Hematopoietic multipotent progenitor cell treated with erythropoietin and hydrocortisone succinate and interleukin-3 and kit ligand, for 8 days (in vitro differentiated cells): Measurements from ENCODE around the gene CX3CR1.

Experiments
- DNase-seq: peaks from one replicate; pipeline ENCODE4 v3.0.0-alpha.2; 2015

CX3CR1 gene

DNA sequence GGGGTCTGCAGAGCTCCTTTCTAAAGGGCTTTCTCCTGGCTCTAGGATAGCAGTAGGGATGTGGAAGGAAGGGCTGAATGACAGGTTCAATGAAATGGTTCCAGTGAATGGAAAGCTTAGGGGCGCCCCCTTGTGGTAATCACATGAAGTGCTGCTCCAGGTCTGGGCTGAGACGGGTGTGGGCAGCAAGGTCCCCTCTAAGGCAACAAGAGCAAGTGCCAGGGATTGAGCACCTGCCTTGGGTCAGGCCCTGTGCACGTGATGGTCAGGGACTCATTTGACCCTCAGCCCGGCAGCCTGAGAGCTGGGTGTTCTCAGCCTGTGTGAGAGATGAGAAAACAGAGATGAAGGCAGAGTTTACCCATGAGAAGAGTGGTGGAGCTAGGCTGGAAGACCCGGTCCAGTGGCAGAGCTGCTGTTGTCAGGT, 12.1 kb upstream of the CX3CR1 start:
- DNase-seq = peak; percentile 78

- no peak for DNase-seq
Measured at GRCh38 chr3:39290255-39290654, 10.4 kb upstream of the CX3CR1 start.

- DNase-seq = no peak
Measured at GRCh38 chr3:39289107-39289506, 9.3 kb upstream of the CX3CR1 start.

GRCh38 chr3:39288300-39288808, 8.5 kb upstream of the CX3CR1 start:
- peak; percentile 85 for DNase-seq

- DNase-seq = no peak
Measured at GRCh38 chr3:39287216-39288164, 7.7 kb upstream of the CX3CR1 start.

DNA sequence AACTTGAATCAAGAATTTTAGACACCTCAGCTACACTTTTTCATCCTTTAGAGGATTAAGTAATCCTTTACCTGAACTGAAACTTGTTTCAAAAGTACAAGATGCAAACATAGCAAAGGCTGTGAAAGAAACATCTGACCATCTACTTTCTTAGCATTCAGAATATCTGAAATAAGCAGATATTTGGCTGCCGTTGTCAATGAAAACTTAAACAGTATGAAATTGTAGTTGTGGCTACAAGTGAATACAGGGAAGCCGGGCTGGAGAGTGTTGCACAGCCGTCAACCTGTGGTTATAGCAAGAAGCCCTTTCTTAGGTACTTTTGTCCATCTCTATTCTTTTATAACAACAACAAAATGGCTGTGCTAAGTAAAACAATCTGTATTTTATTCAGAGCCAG, 6.9 kb upstream of the CX3CR1 start:
- DNase-seq = no peak

GRCh38 chr3:39285332-39285731, 5.5 kb upstream of the CX3CR1 start:
- DNase-seq = no peak

GRCh38 chr3:39284457-39284881, 4.6 kb upstream of the CX3CR1 start:
- DNase-seq = peak; percentile 8

DNA sequence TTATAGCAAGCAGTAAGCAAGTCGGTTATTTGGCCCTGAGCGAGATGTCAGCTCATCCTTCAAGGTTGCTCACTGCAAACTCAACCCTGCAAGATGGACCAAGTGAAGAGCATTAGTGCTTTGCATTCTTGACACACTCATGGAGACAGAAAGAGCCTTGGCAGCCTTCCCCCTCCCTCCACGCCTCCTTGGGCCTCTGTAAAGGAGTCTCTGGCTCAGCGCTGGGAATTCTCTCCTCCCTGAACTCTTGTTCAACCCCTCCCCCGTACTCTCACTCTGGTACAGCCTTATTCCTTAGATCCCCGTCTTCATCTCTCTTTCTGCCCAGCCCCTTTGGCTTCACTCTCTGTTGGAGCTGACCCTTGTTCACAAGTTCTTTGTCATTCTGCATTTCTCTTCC, 2.2 kb upstream of the CX3CR1 start:
- no peak for DNase-seq

DNA sequence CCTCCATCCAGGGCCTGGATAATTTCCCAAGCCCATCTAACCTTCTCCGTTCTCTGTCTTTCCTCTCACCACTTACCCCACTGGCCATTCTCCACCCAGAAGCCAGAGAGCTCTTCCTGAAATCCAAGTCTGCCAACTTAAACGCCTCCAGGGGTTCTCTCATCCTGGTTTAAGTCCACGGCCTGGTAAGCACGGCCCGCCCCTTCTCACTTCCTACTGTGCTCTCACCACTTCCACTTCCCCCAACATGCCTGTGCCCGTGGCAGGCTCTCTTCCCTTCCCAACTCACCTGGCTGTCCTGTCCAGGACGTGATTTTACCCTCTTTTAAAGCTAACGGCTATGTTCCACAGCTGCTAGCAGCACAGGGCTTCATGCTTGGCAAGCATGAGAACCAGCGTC, 1.7 kb upstream of the CX3CR1 start:
- no peak for DNase-seq

DNA sequence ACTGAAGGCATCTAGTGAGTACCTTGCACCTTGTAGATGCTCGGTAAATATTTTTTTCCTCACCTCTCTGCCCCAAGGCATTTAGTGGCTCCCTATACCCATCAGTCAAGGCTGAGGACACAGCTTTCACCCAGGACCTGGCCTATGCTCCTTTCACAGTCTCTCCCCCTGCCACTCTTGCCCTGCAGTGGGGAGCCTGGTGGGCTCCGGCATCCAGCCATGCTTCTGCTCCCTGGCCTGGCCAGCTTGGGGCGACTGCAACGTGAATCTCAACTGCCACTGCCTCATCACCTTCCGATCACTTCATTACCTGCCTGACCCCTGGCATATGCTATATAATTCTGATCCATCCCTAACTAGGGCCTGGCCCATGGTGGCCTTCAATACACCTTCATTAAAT, 735 bp upstream of the CX3CR1 start:
- no peak for DNase-seq

GRCh38 chr3:39278616-39278935, 1.3 kb downstream of the CX3CR1 start:
- no peak for DNase-seq

GRCh38 chr3:39277893-39278615, 1.8 kb downstream of the CX3CR1 start:
- DNase-seq = no peak

GRCh38 chr3:39276746-39277145, 3.1 kb downstream of the CX3CR1 start:
- no peak for DNase-seq

GRCh38 chr3:39275963-39276593, 3.8 kb downstream of the CX3CR1 start:
- no peak for DNase-seq

DNA sequence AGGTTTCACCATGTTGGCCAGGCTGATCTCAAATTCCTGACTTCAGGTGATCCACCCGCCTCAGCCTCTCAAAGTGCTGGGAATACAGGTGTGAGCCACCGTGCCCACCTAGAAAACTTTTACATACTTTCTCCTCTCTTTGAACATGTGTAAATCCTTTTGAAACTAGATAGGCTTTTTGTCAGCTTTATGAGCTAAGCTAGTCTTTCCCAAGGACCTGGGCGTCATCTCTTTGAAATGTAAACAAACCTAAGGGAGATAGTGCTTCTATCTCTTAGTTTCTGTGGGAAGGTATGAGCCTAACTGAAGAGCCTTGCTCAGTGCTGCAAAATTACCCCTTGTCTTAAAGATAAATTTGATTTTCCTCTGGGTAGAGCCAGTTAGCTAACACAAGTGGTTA, 4.8 kb downstream of the CX3CR1 start:
- DNase-seq = no peak

DNA sequence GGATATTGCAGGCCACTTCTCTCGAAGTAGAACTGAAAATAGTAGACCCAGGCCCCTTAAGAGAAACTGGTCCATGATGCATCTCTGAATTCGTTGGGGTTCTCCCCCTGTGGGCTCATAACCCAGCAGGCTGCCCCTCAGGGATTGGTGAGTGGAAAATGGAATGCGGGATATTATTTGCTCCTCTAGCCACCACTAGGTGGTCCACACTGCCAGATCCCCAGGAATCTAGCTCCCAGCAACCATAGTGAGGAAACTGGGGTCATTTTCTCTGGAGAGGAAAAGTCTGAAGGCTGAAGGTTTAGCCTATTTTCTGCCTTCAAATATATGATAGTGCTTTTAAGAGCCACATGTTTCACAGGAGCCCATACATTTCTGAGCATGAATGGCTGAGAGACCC, 6.7 kb downstream of the CX3CR1 start:
- DNase-seq = no peak

- no peak for DNase-seq
Measured at GRCh38 chr3:39272191-39272590, 7.6 kb downstream of the CX3CR1 start.

- DNase-seq = no peak
Measured at GRCh38 chr3:39271363-39271914, 8.4 kb downstream of the CX3CR1 start.

- DNase-seq = no peak
Measured at GRCh38 chr3:39269528-39269927, 10.3 kb downstream of the CX3CR1 start.

DNA sequence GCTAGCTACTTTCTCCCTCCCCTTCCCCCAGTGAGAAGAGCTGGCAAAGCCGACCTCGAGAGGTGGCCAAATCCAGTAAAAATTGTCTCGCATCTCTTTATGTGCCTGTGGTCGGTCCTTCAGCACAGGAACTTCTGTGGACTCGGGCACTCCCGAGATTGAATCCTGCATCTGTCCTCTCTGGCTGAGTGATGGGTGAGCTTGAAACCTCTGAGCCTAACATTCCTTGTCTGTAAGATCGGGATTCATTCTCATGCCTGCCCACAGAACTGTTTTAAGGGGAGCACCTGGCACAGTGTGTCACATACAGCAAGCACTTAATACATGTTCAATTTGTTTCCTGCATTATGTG, 11.3 kb downstream of the CX3CR1 start:
- no peak for DNase-seq

- DNase-seq = peak; percentile 55
Measured at GRCh38 chr3:39267631-39268548, 11.9 kb downstream of the CX3CR1 start.
